CD4-positive, alpha-beta T cell treated with Interleukin-2 at 100 ng/mL for 4 hours (primary cell): ENCODE measurements around the gene EIF2S2.

Source experiments
- DNase-seq: peaks from one replicate; pipeline ENCODE4 v3.0.0-alpha.2; 2020; ENCODE audit warnings: low spot score

The EIF2S2 gene

GRCh38 chr20:34120213-34120612, 8.2 kb upstream of the EIF2S2 start:
- no peak for DNase-seq

GRCh38 chr20:34115232-34115631, 3.2 kb upstream of the EIF2S2 start:
- no peak for DNase-seq

- no peak for DNase-seq
Observed at GRCh38 chr20:34114809-34115208, 2.8 kb upstream of the EIF2S2 start.

GRCh38 chr20:34112600-34113101, 608 bp upstream of the EIF2S2 start:
- DNase-seq, result no peak

GRCh38 chr20:34110745-34111641, 1.1 kb downstream of the EIF2S2 start:
- DNase-seq, result peak; percentile 27

GRCh38 chr20:34110025-34110744, 1.9 kb downstream of the EIF2S2 start:
- DNase-seq, result no peak

GRCh38 chr20:34109442-34109841, 2.6 kb downstream of the EIF2S2 start:
- no peak for DNase-seq

GRCh38 chr20:34108616-34109174, 3.3 kb downstream of the EIF2S2 start:
- peak; percentile 47 for DNase-seq

- no peak for DNase-seq
Observed at GRCh38 chr20:34105978-34106675, 5.9 kb downstream of the EIF2S2 start.

GRCh38 chr20:34104059-34104458, 8.0 kb downstream of the EIF2S2 start:
- DNase-seq, result no peak

- DNase-seq, result no peak
Observed at GRCh38 chr20:34102342-34102741, 9.7 kb downstream of the EIF2S2 start.

- no peak for DNase-seq
Observed at GRCh38 chr20:34100576-34100975, 11.5 kb downstream of the EIF2S2 start.

- no peak for DNase-seq
Observed at GRCh38 chr20:34099675-34100074, 12.4 kb downstream of the EIF2S2 start.

GRCh38 chr20:34098570-34098969, 13.5 kb downstream of the EIF2S2 start:
- no peak for DNase-seq

GRCh38 chr20:34096699-34097444, 15.2 kb downstream of the EIF2S2 start:
- no peak for DNase-seq

GRCh38 chr20:34095825-34096224, 16.2 kb downstream of the EIF2S2 start:
- DNase-seq, result no peak

- DNase-seq, result no peak
Observed at GRCh38 chr20:34093895-34094294, 18.1 kb downstream of the EIF2S2 start.

- DNase-seq, result no peak
Observed at GRCh38 chr20:34091637-34092200, 20.3 kb downstream of the EIF2S2 start.

GRCh38 chr20:34090645-34091044, 21.4 kb downstream of the EIF2S2 start:
- DNase-seq, result no peak

- DNase-seq, result no peak
Observed at GRCh38 chr20:34089655-34090345, 22.2 kb downstream of the EIF2S2 start.

GRCh38 chr20:34089175-34089479, 22.9 kb downstream of the EIF2S2 start:
- DNase-seq, result no peak
